ENCODE measurements around the gene PPP6R1.

DNA sequence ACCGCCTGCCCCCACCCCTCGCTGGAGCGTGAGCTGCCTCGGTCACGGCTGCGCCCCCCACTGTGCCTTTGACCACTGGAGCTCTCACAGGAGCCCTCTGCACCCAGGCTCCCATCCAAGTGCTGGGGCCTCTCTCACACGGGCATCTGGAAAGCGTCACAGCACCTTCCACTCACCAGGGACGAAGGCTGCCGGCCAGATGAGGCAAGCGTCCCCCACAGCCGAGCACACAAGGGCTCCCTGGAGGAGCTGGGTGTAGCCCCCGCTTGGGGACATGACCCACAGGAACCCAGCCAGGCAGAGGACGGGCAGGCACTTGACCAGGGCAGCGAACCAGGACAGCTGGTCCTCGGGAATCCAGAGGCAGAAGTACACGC is 30.8 kb downstream of the PPP6R1 start:
- TF ChIP-seq CTCF (conservative IDR thresholded peaks at IDR 0.05; ENCODE audit: low read length) (no peak), EZH2phosphoT487 (IDR thresholded peaks at IDR 0.05; ENCODE audit: borderline replicate concordance, low read depth, low read length) (no peak)

Measured in OCI-LY7 (cell line).